ENCODE results near the gene PTX4.
A peak's percentile ranks its signal among the peaks of the same experiment; 100 is the strongest.

PTX4 gene

DNA sequence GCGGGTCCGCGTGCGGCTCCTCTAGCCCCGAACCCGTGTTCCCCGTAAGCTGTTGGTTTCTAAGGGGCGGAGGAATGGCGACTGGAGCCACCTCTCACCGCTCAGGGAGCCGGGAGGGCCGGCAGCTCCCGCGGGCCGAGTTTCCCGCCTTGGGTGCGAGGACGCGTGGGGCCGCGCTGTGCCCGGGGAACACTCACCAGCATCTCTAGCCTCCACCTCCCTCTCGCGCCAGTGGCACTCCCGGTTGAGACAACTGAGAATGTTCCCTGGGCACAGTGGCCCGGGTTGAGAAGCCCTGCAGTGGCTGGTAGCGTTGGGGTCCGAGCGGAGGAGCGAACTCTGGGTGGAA, 5.0 kb upstream of the PTX4 start:
- Histone ChIP-seq H3K36me3 (ENCODE audit: insufficient read depth, low read length) (no peaks in the 10 kb centered on the region), H2AFZ (ENCODE audit: low read length) (peak overlapping the region; percentile 88; the same call in 1 of the 2 replicates), H4K20me1 (ENCODE audit: insufficient read depth, low read length, poor library complexity, severe bottlenecking) (no peaks in the 10 kb centered on the region), H3K27me3 (ENCODE audit: insufficient read depth, low read length, poor library complexity, severe bottlenecking) (no peaks in the 10 kb centered on the region), H3K4me3 (ENCODE audit: low read length, poor library complexity, severe bottlenecking) (peak overlapping the region; percentile 76), H3F3A (ENCODE audit: low read depth) (no peaks in the 10 kb centered on the region), H3K9me2 (replicated peaks; ENCODE audit: low read depth, low read length) (no peaks in the 10 kb centered on the region), H3K4me1 (ENCODE audit: insufficient read depth, low read length, poor library complexity, severe bottlenecking) (peaks cover 5% of the 10 kb centered on the region), H3K9ac (ENCODE audit: low read depth, low read length, poor library complexity, severe bottlenecking) (peak overlapping the region; percentile 84), H3K9me3 (ENCODE audit: insufficient read depth, low read depth, low read length) (no peaks in the 10 kb centered on the region), H3K79me2 (ENCODE audit: insufficient read depth, low read length) (peaks cover 23% of the 10 kb centered on the region), H3K4me2 (ENCODE audit: low read depth, low read length, poor library complexity, severe bottlenecking) (peak overlapping the region; percentile 75)
- TF ChIP-seq, protein P1, sequence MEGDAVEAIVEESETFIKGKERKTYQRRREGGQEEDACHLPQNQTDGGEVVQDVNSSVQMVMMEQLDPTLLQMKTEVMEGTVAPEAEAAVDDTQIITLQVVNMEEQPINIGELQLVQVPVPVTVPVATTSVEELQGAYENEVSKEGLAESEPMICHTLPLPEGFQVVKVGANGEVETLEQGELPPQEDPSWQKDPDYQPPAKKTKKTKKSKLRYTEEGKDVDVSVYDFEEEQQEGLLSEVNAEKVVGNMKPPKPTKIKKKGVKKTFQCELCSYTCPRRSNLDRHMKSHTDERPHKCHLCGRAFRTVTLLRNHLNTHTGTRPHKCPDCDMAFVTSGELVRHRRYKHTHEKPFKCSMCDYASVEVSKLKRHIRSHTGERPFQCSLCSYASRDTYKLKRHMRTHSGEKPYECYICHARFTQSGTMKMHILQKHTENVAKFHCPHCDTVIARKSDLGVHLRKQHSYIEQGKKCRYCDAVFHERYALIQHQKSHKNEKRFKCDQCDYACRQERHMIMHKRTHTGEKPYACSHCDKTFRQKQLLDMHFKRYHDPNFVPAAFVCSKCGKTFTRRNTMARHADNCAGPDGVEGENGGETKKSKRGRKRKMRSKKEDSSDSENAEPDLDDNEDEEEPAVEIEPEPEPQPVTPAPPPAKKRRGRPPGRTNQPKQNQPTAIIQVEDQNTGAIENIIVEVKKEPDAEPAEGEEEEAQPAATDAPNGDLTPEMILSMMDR (conservative IDR thresholded peaks at IDR 0.05; ENCODE audit: low read length) = no peak
- no peak for TF ChIP-seq EZH2phosphoT487 (IDR thresholded peaks at IDR 0.05; ENCODE audit: borderline replicate concordance)

DNA sequence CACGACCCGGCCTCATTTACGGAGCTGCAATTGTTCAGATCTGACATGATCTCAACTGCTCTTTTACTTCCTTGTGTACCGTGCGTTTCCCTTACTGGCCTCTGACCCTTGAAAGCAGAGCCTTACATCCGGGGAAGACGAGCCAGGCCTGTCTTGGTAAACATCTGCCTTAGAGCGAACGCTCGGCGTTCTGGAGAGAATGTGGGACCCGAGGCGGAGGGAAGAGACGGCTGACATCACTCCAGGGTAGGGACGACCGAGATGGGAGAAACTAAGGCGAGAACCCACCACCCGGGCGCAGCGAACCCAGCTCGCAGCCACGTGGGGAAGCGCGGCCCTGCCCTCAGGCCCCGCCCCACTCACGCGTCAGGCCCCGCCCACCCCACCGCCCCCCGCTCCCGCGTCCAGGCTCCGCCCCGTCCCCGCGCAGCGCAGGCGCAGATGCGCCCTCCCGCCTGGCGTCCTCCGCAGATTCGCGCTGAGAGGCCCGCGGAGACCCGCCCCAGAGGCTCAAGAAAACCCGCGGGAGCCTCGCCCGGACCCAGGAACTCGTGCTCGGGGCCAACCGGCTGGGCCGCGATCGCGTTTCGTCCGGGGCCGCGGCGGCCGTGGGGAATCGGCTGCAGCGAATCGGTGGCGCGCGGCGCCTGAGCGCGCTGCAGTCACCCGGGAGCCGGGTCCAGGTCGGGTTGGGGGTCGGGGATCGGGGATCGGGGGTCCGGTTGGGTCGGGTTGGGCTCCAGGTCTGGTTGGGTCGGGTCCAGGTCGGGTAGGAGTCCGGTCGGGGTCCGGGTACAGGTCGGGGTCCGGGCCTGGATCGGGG, 4.4 kb upstream of the PTX4 start, which contains the start of gene TELO2:
TSS of gene TELO2 (plus strand) at position 438 of the 823 bp plus-strand sequence. CDS start 922 bp downstream, outside the sequence.
- H3K4me3 ChIP-seq (ENCODE audit: low read length, poor library complexity, severe bottlenecking) = peak within 1 kb of the TSS; percentile 76

DNA sequence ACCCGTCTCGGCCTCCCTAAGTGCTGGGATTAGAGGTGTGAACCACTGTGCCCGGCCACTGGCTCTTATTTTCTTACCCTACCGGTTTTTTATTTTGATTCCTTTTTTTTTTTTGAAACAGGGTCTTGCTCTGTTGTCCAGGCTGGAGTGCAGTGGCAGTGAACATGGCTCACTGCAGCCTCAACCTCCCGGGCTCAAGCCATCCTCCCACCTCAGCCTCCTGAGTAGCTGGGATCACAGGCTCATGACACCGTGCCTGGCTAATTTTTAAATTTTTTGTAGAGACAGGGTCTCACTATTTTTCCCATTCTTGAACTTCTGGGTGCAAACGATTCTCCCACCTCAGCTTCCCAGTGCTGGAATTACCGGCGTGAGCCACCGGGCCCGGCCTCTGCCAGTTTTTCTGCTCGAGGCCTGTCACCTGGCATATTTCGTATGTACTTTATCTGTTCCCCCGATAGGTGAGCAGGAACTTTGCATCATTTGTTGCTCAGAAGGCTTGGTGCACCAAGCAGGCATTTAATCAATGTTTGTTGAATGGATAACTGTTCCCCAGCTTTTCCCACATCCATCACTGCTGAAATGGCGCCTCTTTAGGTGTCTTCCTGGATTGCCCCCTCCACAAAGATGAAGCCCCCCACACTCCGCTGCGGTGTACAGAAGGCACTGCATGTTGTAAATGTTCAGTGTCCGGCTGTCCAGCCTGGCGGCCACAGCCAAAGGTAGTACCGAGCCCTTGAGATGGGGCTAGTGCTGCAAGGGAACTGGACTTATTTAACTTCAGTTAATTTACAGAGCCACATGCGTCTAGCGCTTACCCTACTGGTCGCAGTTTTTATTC, 3.6 kb upstream of the PTX4 start:
- Histone ChIP-seq H3K9me2 (replicated peaks; ENCODE audit: low read depth, low read length) (no peaks in the 10 kb centered on the region), H3K79me2 (ENCODE audit: insufficient read depth, low read length) (peaks cover 23% of the 10 kb centered on the region), H3K27me3 (ENCODE audit: insufficient read depth, low read length, poor library complexity, severe bottlenecking) (no peaks in the 10 kb centered on the region), H3K9me3 (ENCODE audit: insufficient read depth, low read depth, low read length) (no peaks in the 10 kb centered on the region), H3K4me3 (ENCODE audit: low read length, poor library complexity, severe bottlenecking) (peak overlapping the region; percentile 76), H4K20me1 (ENCODE audit: insufficient read depth, low read length, poor library complexity, severe bottlenecking) (no peaks in the 10 kb centered on the region), H3F3A (ENCODE audit: low read depth) (no peaks in the 10 kb centered on the region), H3K4me1 (ENCODE audit: insufficient read depth, low read length, poor library complexity, severe bottlenecking) (peaks cover 5% of the 10 kb centered on the region), H3K9ac (ENCODE audit: low read depth, low read length, poor library complexity, severe bottlenecking) (peak overlapping the region; percentile 84), H3K4me2 (ENCODE audit: low read depth, low read length, poor library complexity, severe bottlenecking) (peak overlapping the region; percentile 94), H2AFZ (ENCODE audit: low read length) (peak overlapping the region; percentile 94), H3K36me3 (ENCODE audit: insufficient read depth, low read length) (no peaks in the 10 kb centered on the region)
- no peak for TF ChIP-seq EZH2phosphoT487 (IDR thresholded peaks at IDR 0.05; ENCODE audit: borderline replicate concordance)
- TF ChIP-seq, protein P1 (conservative IDR thresholded peaks at IDR 0.05; ENCODE audit: low read length) = no peak

More for the DNA sequence above, 4.4 kb upstream of the PTX4 start, which contains the start of gene TELO2:
- peaks cover 23% of the 10 kb centered on the region for H3K79me2 ChIP-seq (ENCODE audit: insufficient read depth, low read length)
- no peaks in the 10 kb centered on the region for H3F3A ChIP-seq (ENCODE audit: low read depth)
- H3K36me3 ChIP-seq (ENCODE audit: insufficient read depth, low read length) = no peaks in the 10 kb centered on the region
- H4K20me1 ChIP-seq (ENCODE audit: insufficient read depth, low read length, poor library complexity, severe bottlenecking) = no peaks in the 10 kb centered on the region
- peak within 1 kb of the TSS; percentile 94 for H3K4me2 ChIP-seq (ENCODE audit: low read depth, low read length, poor library complexity, severe bottlenecking)
- peaks cover 5% of the 10 kb centered on the region for H3K4me1 ChIP-seq (ENCODE audit: insufficient read depth, low read length, poor library complexity, severe bottlenecking)
- H2AFZ ChIP-seq (ENCODE audit: low read length) = peak within 1 kb of the TSS; percentile 94
- TF ChIP-seq, protein P1 (conservative IDR thresholded peaks at IDR 0.05; ENCODE audit: low read length) = no peak
- no peak for TF ChIP-seq EZH2phosphoT487 (IDR thresholded peaks at IDR 0.05; ENCODE audit: borderline replicate concordance)
- no peaks in the 10 kb centered on the region for H3K9me3 ChIP-seq (ENCODE audit: insufficient read depth, low read depth, low read length)
- H3K9me2 ChIP-seq (replicated peaks; ENCODE audit: low read depth, low read length) = no peaks in the 10 kb centered on the region
- peak within 1 kb of the TSS; percentile 84 for H3K9ac ChIP-seq (ENCODE audit: low read depth, low read length, poor library complexity, severe bottlenecking)
- no peaks in the 10 kb centered on the region for H3K27me3 ChIP-seq (ENCODE audit: insufficient read depth, low read length, poor library complexity, severe bottlenecking)
